Suprapubic skin (tissue), 4 donors: ENCODE results near the gene FMNL2. TPM values are rescaled to one million over a fixed set of nuclear protein-coding genes. Genes with fewer than 3 reads are reported as not detected.

ENCODE experiments used
- DNase-seq, 2 donors: peaks; one replicate each; pipeline ENCODE4 v3.0.0-alpha.2; 2019; ENCODE audit warnings: low spot score in 2 of 2
- H3K27ac ChIP-seq: fragments of 200-600 bp; sonication (generic); one replicate; pipeline ENCODE4 v1.5.1; 2019
- H3K27me3 ChIP-seq: fragments of 200-600 bp; sonication (generic); one replicate; pipeline ENCODE4 v1.5.1; 2019
- H3K36me3 ChIP-seq: fragments of 200-600 bp; sonication (generic); one replicate; pipeline ENCODE4 v1.5.1; 2019
- H3K4me1 ChIP-seq: fragments of 200-600 bp; sonication (generic); one replicate; pipeline ENCODE4 v1.5.1; 2019
- H3K4me3 ChIP-seq: fragments of 200-600 bp; sonication (generic); one replicate; pipeline ENCODE4 v1.5.1; 2019; ENCODE audit warnings: mild to moderate bottlenecking
- H3K9me3 ChIP-seq: fragments of 200-600 bp; sonication (generic); one replicate; pipeline ENCODE4 v1.5.1; 2019
- CTCF ChIP-seq, 2 donors: fragments of 200-600 bp in 1 of 2; fragments of 450-650 bp in 1 of 2; sonication (generic) in 1 of 2; IDR thresholded peaks; one replicate each; pipeline ENCODE4 v1.5.1; 2016 to 2019; ENCODE audit warnings: antibody characterized with exemption in 2 of 2, mild to moderate bottlenecking in 1 of 2, moderate library complexity in 1 of 2
- EP300 ChIP-seq: sonication (generic); formaldehyde crosslinking; IDR thresholded peaks from one replicate; pipeline ENCODE4 v1.6.1; 2017; ENCODE audit warnings: antibody characterized with exemption
- POLR2A ChIP-seq, 2 donors: fragments of 450-650 bp; IDR thresholded peaks; one replicate each; pipeline ENCODE4 v1.6.1; 2017; ENCODE audit warnings: antibody characterized with exemption in 2 of 2, mild to moderate bottlenecking in 2 of 2, moderate library complexity in 2 of 2
- POLR2AphosphoS5 ChIP-seq, 3 donors: sonication (generic); formaldehyde crosslinking; IDR thresholded peaks; one replicate each; pipeline ENCODE4 v1.6.1; 2017; ENCODE audit warnings: antibody characterized with exemption in 3 of 3
- WGBS: methylation state at CpG from one replicate; pipeline ENCODE4 v1.1.5; 2018; 5-methylcytosine and 5-hydroxymethylcytosine counted together
- total RNA-seq, 4 donors: library from RNA; depleted of rRNA; stranded (reverse); fragments of >200 nt; gene quantifications; one replicate each; pipeline ENCODE4 v1.1.0, GENCODE V29; 2016

Gene FMNL2
- total RNA-seq, 4 donors from 2014 or later = 15.4 to 18.1 (median 16.0) TPM

GRCh38 chr2:152369176-152369860 lies 34.3 kb downstream of the FMNL2 start:
- WGBS = 89% methylated on average over 5 of the region's 5 CpGs
- H3K4me3 ChIP-seq = no peak overlapping the region
- TF ChIP-seq EP300 (no peak), POLR2AphosphoS5 (IDR thresholded peaks at IDR 0.05) (no peak), POLR2A (IDR thresholded peaks at IDR 0.05) (no peak), CTCF (IDR thresholded peaks at IDR 0.05) (no peak)
- H3K27ac ChIP-seq = no peak overlapping the region
- H3K4me1 ChIP-seq = no peaks in the 10 kb centered on the region
- H3K9me3 ChIP-seq = no peaks in the 10 kb centered on the region
- no peak for DNase-seq
- no peaks in the 10 kb centered on the region for H3K27me3 ChIP-seq
- no peaks in the 10 kb centered on the region for H3K36me3 ChIP-seq

- no peak overlapping the region for H3K4me3 ChIP-seq
- H3K27me3 ChIP-seq = no peaks in the 10 kb centered on the region
- H3K27ac ChIP-seq = no peak overlapping the region
- no peaks in the 10 kb centered on the region for H3K4me1 ChIP-seq
- no peak for TF ChIP-seq EP300
- no peak for TF ChIP-seq POLR2AphosphoS5 (IDR thresholded peaks at IDR 0.05)
- TF ChIP-seq CTCF (IDR thresholded peaks at IDR 0.05) = no peak
- no peak for TF ChIP-seq POLR2A (IDR thresholded peaks at IDR 0.05)
- no peak for DNase-seq
- no peaks in the 10 kb centered on the region for H3K36me3 ChIP-seq
- no peaks in the 10 kb centered on the region for H3K9me3 ChIP-seq
- 95% methylated on average over 5 of the region's 5 CpGs for WGBS
Measured at GRCh38 chr2:152370783-152371182, 35.8 kb downstream of the FMNL2 start.

GRCh38 chr2:152372438-152372984 lies 37.5 kb downstream of the FMNL2 start:
- Histone ChIP-seq H3K4me1 (no peaks in the 10 kb centered on the region), H3K27ac (no peak overlapping the region), H3K9me3 (no peaks in the 10 kb centered on the region), H3K4me3 (no peak overlapping the region), H3K27me3 (no peaks in the 10 kb centered on the region), H3K36me3 (no peaks in the 10 kb centered on the region)
- TF ChIP-seq POLR2A (IDR thresholded peaks at IDR 0.05) (no peak), POLR2AphosphoS5 (IDR thresholded peaks at IDR 0.05) (no peak), CTCF (IDR thresholded peaks at IDR 0.05) (no peak)
- 39% methylated on average over 3 of the region's 3 CpGs for WGBS
- DNase-seq = no peak

- Histone ChIP-seq H3K9me3 (no peaks in the 10 kb centered on the region), H3K36me3 (no peaks in the 10 kb centered on the region), H3K4me1 (peaks cover 2% of the 10 kb centered on the region), H3K27me3 (no peaks in the 10 kb centered on the region), H3K27ac (no peak overlapping the region), H3K4me3 (no peak overlapping the region)
- TF ChIP-seq POLR2A (IDR thresholded peaks at IDR 0.05) (no peak), POLR2AphosphoS5 (IDR thresholded peaks at IDR 0.05) (no peak), EP300 (no peak), CTCF (IDR thresholded peaks at IDR 0.05) (no peak)
- 100% methylated on average over 1 of the region's 1 CpG for WGBS
- DNase-seq = no peak
Measured at GRCh38 chr2:152375174-152375573, 40.2 kb downstream of the FMNL2 start.

- WGBS = 83% methylated on average over 2 of the region's 2 CpGs
- TF ChIP-seq POLR2A (IDR thresholded peaks at IDR 0.05) (no peak), EP300 (no peak), CTCF (IDR thresholded peaks at IDR 0.05) (no peak), POLR2AphosphoS5 (IDR thresholded peaks at IDR 0.05) (no peak)
- no peak overlapping the region for H3K4me3 ChIP-seq
- no peak overlapping the region for H3K27ac ChIP-seq
- H3K4me1 ChIP-seq = peaks cover 8% of the 10 kb centered on the region
- no peaks in the 10 kb centered on the region for H3K27me3 ChIP-seq
- H3K9me3 ChIP-seq = no peaks in the 10 kb centered on the region
- DNase-seq = no peak
- H3K36me3 ChIP-seq = no peaks in the 10 kb centered on the region
Measured at GRCh38 chr2:152376385-152376784, 41.4 kb downstream of the FMNL2 start.
